GM10847 (cell line): ENCODE measurements around the gene PLK3.
A peak's percentile ranks its signal among the peaks of the same experiment; 100 is the strongest.

ENCODE experiments used
- POLR2A ChIP-seq: IDR thresholded peaks from 2 replicates; pipeline ENCODE4 v1.6.1; 2011; ENCODE audit not compliant: insufficient read length; ENCODE audit errors: extremely low read depth

Gene PLK3

DNA sequence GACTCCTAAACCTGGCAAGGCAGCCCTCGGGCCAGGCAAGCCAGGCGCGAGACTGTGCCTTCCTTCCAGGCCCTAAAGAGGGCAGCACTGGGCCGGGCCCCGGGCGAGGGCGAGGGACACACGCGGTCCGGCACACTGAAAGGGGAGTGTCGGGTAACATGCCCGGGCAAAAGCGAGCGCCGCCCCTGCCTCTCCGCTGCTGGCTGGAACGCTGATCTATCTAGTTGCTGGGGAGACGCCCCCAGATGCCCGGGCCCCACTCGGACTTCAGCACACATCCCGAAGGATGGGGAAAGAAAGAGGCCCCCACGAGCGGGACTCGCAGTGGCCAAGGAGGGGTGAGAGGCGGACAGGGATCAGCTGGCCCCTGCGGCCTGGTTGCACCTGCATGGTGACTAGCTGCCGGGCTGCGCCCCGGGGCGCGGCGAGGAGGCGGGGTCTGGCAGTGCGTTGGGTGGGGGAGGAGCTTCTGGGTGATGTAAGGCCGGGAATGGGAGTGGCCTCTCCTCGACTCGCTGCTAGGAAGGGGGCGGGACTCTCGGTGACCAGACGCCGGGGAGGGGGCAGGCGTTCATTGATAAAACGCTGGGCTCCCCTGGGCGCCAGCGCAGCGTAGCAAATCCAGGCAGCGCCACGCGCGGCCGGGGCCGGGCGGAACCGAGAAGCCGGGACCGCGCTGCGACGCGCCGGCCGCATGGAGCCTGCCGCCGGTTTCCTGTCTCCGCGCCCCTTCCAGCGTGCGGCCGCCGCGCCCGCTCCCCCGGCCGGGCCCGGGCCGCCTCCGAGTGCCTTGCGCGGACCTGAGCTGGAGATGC, at the start of gene PLK3:
Gene PLK3, plus strand, starts transcription at position 608 of the 815 bp plus-strand sequence. Its CDS starts 87 bp downstream, at position 695.
- TF ChIP-seq POLR2A, result peak; percentile 93

DNA sequence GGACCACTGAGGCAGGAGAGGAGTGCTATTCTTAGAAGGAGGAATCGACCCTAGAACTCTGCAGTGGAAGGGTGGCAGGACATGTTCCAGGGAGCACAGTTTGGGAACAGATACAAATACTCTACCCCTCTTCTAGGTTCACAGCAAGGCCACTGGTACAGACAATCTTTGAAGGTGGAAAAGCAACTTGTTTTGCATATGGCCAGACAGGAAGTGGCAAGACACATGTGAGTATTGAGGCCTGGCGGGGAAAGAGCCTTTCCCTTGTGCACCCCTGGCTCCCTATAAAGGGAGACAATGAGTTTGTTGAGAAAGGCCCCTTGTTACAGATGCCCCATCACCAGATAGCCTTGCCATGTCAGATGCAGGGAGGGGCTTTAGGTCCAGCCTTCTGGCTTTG, 42.8 kb upstream of the PLK3 start:
- no peak for TF ChIP-seq POLR2A

DNA sequence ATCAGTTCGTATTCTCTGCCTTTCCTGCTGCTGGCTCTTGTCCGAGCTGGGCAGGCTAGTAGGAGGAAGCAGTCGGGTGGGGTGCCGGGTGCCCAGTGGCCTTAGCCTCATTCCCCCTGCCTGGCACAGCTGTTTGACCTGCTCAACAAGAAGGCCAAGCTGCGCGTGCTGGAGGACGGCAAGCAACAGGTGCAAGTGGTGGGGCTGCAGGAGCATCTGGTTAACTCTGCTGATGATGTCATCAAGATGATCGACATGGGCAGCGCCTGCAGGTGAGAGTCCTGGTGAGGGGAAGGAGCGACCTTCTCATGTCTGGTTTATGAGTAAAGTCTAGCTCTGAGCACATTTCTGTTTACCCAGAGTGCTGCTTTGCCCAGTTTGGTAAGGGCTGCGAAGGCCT, 41.1 kb upstream of the PLK3 start:
- no peak for TF ChIP-seq POLR2A

DNA sequence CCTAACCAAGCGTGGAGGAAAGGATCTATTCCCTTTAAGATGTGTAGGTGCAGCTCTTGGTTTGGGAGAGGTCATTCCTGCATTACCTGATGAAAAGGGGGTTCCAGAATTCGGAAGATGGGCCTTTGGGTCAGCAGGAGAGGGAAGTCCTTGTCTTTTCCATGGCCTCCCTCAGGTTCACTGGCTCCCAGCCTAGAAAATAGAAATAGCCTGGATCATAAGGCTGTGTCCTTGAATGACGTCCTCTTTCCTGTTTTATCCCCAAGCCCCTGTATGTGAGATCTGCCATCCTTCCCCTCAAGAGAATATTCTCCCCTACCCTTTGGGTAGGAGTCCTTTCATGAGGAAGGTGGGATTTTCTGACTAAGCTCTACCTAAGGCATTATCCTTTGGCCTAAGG, 39.3 kb upstream of the PLK3 start:
- TF ChIP-seq POLR2A, result no peak

- peak; percentile 97 for TF ChIP-seq POLR2A
These were observed 24.9 kb upstream of the PLK3 start, which contains the start of gene RPS8 for GRCh38 chr1:44775078-44775929. RPS8 (plus strand) TSS chr1:44775540; CDS start chr1:44775597, 57 bp downstream.

GRCh38 chr1:44775930-44776729, 24.0 kb upstream of the PLK3 start:
- peak; percentile 20 for TF ChIP-seq POLR2A

- no peak for TF ChIP-seq POLR2A
These were observed 23.5 kb upstream of the PLK3 start for GRCh38 chr1:44776730-44777068.

DNA sequence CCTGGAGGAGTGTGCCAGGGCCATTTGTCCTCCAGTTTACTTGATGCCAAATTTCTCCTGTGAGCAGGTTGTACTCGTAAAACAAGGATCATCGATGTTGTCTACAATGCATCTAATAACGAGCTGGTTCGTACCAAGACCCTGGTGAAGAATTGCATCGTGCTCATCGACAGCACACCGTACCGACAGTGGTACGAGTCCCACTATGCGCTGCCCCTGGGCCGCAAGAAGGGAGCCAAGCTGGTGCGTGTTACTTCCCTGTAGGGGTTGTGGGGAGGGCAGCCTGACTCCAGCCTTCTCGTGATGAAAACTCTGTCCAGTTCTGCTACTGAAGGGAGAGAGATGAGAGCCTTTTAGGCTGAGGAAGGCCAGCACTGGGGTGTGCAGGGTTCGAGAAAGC, 22.6 kb upstream of the PLK3 start:
- TF ChIP-seq POLR2A, result no peak

DNA sequence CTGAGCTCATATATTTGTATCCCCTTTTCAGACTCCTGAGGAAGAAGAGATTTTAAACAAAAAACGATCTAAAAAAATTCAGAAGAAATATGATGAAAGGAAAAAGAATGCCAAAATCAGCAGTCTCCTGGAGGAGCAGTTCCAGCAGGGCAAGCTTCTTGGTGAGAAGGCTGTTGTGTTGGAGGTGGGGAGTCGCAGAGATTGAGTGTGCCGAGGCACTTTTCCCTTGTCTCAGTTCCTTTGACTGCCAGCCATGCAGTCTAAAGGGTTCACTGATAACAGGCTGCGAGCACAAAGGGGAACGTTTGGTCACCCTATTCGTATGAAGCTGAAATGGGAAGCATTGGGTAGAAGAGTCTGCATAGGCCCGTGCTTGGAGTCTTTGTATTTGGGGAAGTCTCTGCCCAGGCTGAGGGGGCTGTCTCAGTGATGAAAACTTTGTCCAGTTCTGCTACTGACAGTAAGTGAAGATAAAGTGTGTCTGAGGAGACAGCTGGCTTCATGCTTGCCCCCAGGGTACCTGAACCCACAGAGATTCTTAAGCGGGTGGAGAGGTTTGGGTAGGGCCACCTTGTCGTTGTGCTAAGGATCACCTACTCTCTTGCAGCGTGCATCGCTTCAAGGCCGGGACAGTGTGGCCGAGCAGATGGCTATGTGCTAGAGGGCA, 22.1 kb upstream of the PLK3 start:
- TF ChIP-seq POLR2A, result no peak

- no peak for TF ChIP-seq POLR2A
These were observed 21.2 kb upstream of the PLK3 start for GRCh38 chr1:44778705-44779576.

GRCh38 chr1:44780583-44781121, 19.5 kb upstream of the PLK3 start:
- TF ChIP-seq POLR2A, result no peak

- TF ChIP-seq POLR2A, result no peak
These were observed 16.5 kb upstream of the PLK3 start for GRCh38 chr1:44783697-44784093.
